IMR-90 (cell line): ENCODE measurements around the gene SLC25A33. TPM values are rescaled to one million over a fixed set of nuclear protein-coding genes. Genes with fewer than 3 reads are reported as not detected.

ENCODE experiments used
- ATAC-seq: fragments of 200-7000 bp; cut with Tn5 transposase; 2 replicates; pipeline ENCODE4 v1.9.1; 2020; ENCODE audit warnings: low read depth, mild to moderate bottlenecking, moderate library complexity
- BruUV-seq: library from RNA; stranded (reverse); fragments of 400-500 nt; replicated peaks from 2 replicates; lab custom pipeline; 2021; lab: Mats Ljungman, UMichigan
- CTCF ChIA-PET: fragments of 300-600 bp; formaldehyde crosslinking; extraction: SDS; loops from one replicate; lab custom pipeline; 2021; ENCODE audit warnings: antibody characterized with exemption; lab: Yijun Ruan, JAX
- POLR2A ChIA-PET: fragments of 300-600 bp; sonication (Branson Sonifier 250); formaldehyde crosslinking; loops from one replicate; lab custom pipeline; 2022; ENCODE audit warnings: antibody characterized with exemption; ENCODE audit not compliant: unreplicated experiment; lab: Charles Lee
- DNase-seq: peaks from one replicate; pipeline ENCODE4 v3.0.0; 2013
- H2AFZ ChIP-seq: replicated peaks from 2 replicates; pipeline ENCODE3; 2013; ENCODE audit warnings: low read length, mild to moderate bottlenecking; ENCODE audit not compliant: poor library complexity
- H2AK5ac ChIP-seq: 2 replicates; pipeline ENCODE4 v1.6.1; 2013; ENCODE audit warnings: low read depth, low read length, inconsistent platforms
- H2AK9ac ChIP-seq: replicated peaks from 2 replicates; pipeline ENCODE3; 2013; ENCODE audit warnings: mild to moderate bottlenecking, low read depth, low read length, moderate library complexity; ENCODE audit not compliant: poor library complexity
- H2BK120ac ChIP-seq: 2 replicates; pipeline ENCODE4 v1.6.1; 2013; ENCODE audit warnings: low read depth, low read length, inconsistent platforms
- H2BK15ac ChIP-seq: 3 replicates; pipeline ENCODE4 v1.6.1; 2013; ENCODE audit warnings: low read depth, low read length, inconsistent platforms
- H2BK20ac ChIP-seq: 2 replicates; pipeline ENCODE4 v1.6.1; 2013; ENCODE audit warnings: low read depth, mild to moderate bottlenecking, inconsistent platforms, low read length, moderate library complexity
- H2BK5ac ChIP-seq: 2 replicates; pipeline ENCODE4 v1.6.1; 2013; ENCODE audit warnings: mild to moderate bottlenecking, low read depth, low read length, inconsistent platforms; ENCODE audit not compliant: poor library complexity, severe bottlenecking
- H3K14ac ChIP-seq: replicated peaks from 2 replicates; pipeline ENCODE4 v1.6.1; 2013; ENCODE audit warnings: low read depth, low read length, inconsistent platforms
- H3K18ac ChIP-seq: 2 replicates; pipeline ENCODE4 v1.6.1; 2013; ENCODE audit warnings: low read depth, low read length, control low read depth
- H3K23ac ChIP-seq: 2 replicates; pipeline ENCODE4 v1.6.1; 2013; ENCODE audit warnings: low read depth, low read length, inconsistent platforms
- H3K27ac ChIP-seq: 2 replicates; pipeline ENCODE4 v1.5.1; 2013; ENCODE audit warnings: mild to moderate bottlenecking, control low read depth, low read length; ENCODE audit not compliant: insufficient read depth
- H3K27me3 ChIP-seq: 2 replicates; pipeline ENCODE4 v1.6.1; 2013; ENCODE audit warnings: low read length; ENCODE audit not compliant: control insufficient read depth, insufficient read depth
- H3K36me3 ChIP-seq: 2 replicates; pipeline ENCODE4 v1.6.1; 2013; ENCODE audit warnings: low read length, mixed read lengths; ENCODE audit not compliant: control insufficient read depth, insufficient read depth
- H3K4ac ChIP-seq: 2 replicates; pipeline ENCODE4 v1.6.1; 2013; ENCODE audit warnings: low read depth, low read length, inconsistent platforms
- H3K4me1 ChIP-seq: 2 replicates; pipeline ENCODE4 v1.6.1; 2013; ENCODE audit warnings: low read length, mixed read lengths; ENCODE audit not compliant: control insufficient read depth, insufficient read depth
- H3K4me2 ChIP-seq: 2 replicates; pipeline ENCODE4 v1.6.1; 2013; ENCODE audit warnings: low read depth, mild to moderate bottlenecking, control low read depth, low read length, moderate library complexity
- H3K4me3 ChIP-seq: 2 replicates; pipeline ENCODE4 v1.5.1; 2013; ENCODE audit warnings: low read depth, mild to moderate bottlenecking, control low read depth, low read length, moderate library complexity; ENCODE audit not compliant: insufficient read depth
- H3K56ac ChIP-seq: 2 replicates; pipeline ENCODE4 v1.6.1; 2013; ENCODE audit warnings: low read length, inconsistent platforms; ENCODE audit not compliant: insufficient read depth; ENCODE audit errors: extremely low read depth
- H3K79me1 ChIP-seq, 2 experiments: 2 replicates each; pipeline ENCODE4 v1.6.1; 2013; ENCODE audit warnings: low read length in 2 of 2, inconsistent platforms in 1 of 2, low read depth in 1 of 2
- H3K9ac ChIP-seq: 2 replicates; pipeline ENCODE4 v1.6.1; 2013; ENCODE audit warnings: low read depth, low read length, control low read depth
- H3K9me1 ChIP-seq: 2 replicates; pipeline ENCODE4 v1.6.1; 2013; ENCODE audit warnings: low read length, inconsistent platforms; ENCODE audit not compliant: insufficient read depth
- H3K9me3 ChIP-seq: 2 replicates; pipeline ENCODE4 v1.6.1; 2013; ENCODE audit warnings: low read length; ENCODE audit not compliant: control insufficient read depth, insufficient read depth
- H4K20me1 ChIP-seq: 2 replicates; pipeline ENCODE4 v1.6.1; 2013; ENCODE audit warnings: low read length, inconsistent platforms; ENCODE audit not compliant: insufficient read depth
- H4K5ac ChIP-seq: 2 replicates; pipeline ENCODE4 v1.6.1; 2013; ENCODE audit warnings: mild to moderate bottlenecking, low read depth, low read length, control low read depth
- H4K8ac ChIP-seq, 2 experiments: 2 replicates each; pipeline ENCODE4 v1.6.1; 2013; ENCODE audit warnings: low read depth in 2 of 2, low read length in 2 of 2, control low read depth in 1 of 2, inconsistent platforms in 1 of 2
- H4K91ac ChIP-seq: 2 replicates; pipeline ENCODE4 v1.6.1; 2013; ENCODE audit warnings: low read depth, low read length, inconsistent platforms; ENCODE audit not compliant: insufficient read depth
- BHLHE40 ChIP-seq: fragments of 150-350 bp; IDR thresholded peaks from 2 replicates; pipeline ENCODE4 v1.6.1; 2016; ENCODE audit warnings: mild to moderate bottlenecking, low read depth, low read length
- CEBPB ChIP-seq: IDR thresholded peaks from 2 replicates; pipeline ENCODE4 v1.6.1; 2012; ENCODE audit warnings: low read depth, low read length, improper control_type of control experiment
- CHD1 ChIP-seq: IDR thresholded peaks from 2 replicates; pipeline ENCODE4 v1.6.1; 2012; ENCODE audit warnings: low read depth, low read length, improper control_type of control experiment
- FOS ChIP-seq: fragments of 150-350 bp; IDR thresholded peaks from 2 replicates; pipeline ENCODE4 v1.6.1; 2016; ENCODE audit warnings: low read depth, low read length
- MAFK ChIP-seq: IDR thresholded peaks from 2 replicates; pipeline ENCODE4 v1.6.1; 2012; ENCODE audit warnings: low read depth, low read length, improper control_type of control experiment
- MAZ ChIP-seq: IDR thresholded peaks from 2 replicates; pipeline ENCODE4 v1.6.1; 2012; ENCODE audit warnings: low read depth, mild to moderate bottlenecking, low read length, improper control_type of control experiment, moderate library complexity, borderline replicate concordance
- MXI1 ChIP-seq: IDR thresholded peaks from 2 replicates; pipeline ENCODE4 v1.6.1; 2012; ENCODE audit warnings: low read depth, mild to moderate bottlenecking, low read length, moderate library complexity, borderline replicate concordance
- NFE2L2 ChIP-seq: fragments of 150-350 bp; IDR thresholded peaks from 2 replicates; pipeline ENCODE4 v1.6.1; 2016; ENCODE audit warnings: low read depth, mild to moderate bottlenecking, low read length
- POLR2A ChIP-seq: IDR thresholded peaks from 2 replicates; pipeline ENCODE4 v1.6.1; 2012; ENCODE audit warnings: mild to moderate bottlenecking, low read depth, low read length
- RAD21 ChIP-seq: IDR thresholded peaks from 2 replicates; pipeline ENCODE4 v1.6.1; 2012; ENCODE audit warnings: low read length, improper control_type of control experiment
- RCOR1 ChIP-seq: IDR thresholded peaks from 2 replicates; pipeline ENCODE4 v1.6.1; 2012; ENCODE audit warnings: mild to moderate bottlenecking, low read length, improper control_type of control experiment; ENCODE audit not compliant: insufficient replicate concordance
- RFX5 ChIP-seq: IDR thresholded peaks from 2 replicates; pipeline ENCODE4 v1.8.0; 2012; ENCODE audit warnings: low read depth, mild to moderate bottlenecking, low read length, moderate library complexity
- SMC3 ChIP-seq: fragments of 150-350 bp; IDR thresholded peaks from 2 replicates; pipeline ENCODE4 v1.6.1; 2016; ENCODE audit warnings: low read depth, mild to moderate bottlenecking, antibody characterized with exemption, low read length, moderate library complexity
- WGBS, 2 experiments: methylation state at CpG; one replicate each; pipeline versions ENCODE4 v1.1.5 to v1.1.7; 2013; ENCODE audit warnings: missing lambda C conversion rate in 2 of 2; ENCODE audit not compliant: insufficient read length in 1 of 2; ENCODE audit errors: extremely low coverage in 2 of 2; 5-methylcytosine and 5-hydroxymethylcytosine counted together
- dilution Hi-C: fragments of 300-500 bp; cut with HindIII; formaldehyde crosslinking; loops from one replicate; pipeline ENCODE4 v1.14.3; 2018; ENCODE audit warnings: low sequenced_read_pairs; ENCODE audit not compliant: unreplicated experiment
- in situ Hi-C: fragments of 300-500 bp; cut with MboI; formaldehyde crosslinking; loops from 3 replicates; pipeline ENCODE4 v1.14.3; 2019; ENCODE audit warnings: low sequenced_read_pairs, inconsistent platforms, mixed read lengths
- intact Hi-C: fragments of 100-400 bp; cut with micrococcal nuclease; formaldehyde crosslinking; loops from 2 replicates; pipeline ENCODE4 v1.10.0; 2022
- polyA plus RNA-seq, 3 experiments: library from polyadenylated mRNA; depleted of rRNA; stranded (reverse); fragments of >200 nt; gene quantifications; 2 replicates each; pipeline ENCODE4 v1.2.3, GENCODE V29; 2012; ENCODE audit warnings: low replicate concordance in 1 of 3
- total RNA-seq: library from RNA; depleted of rRNA; stranded (reverse); fragments of >200 nt; gene quantifications from 2 replicates; pipeline ENCODE4 v1.2.3, GENCODE V29; 2012
- TF ChIP-seq, protein P1 (sequence below): conservative IDR thresholded peaks from 2 replicates; pipeline ENCODE4 v1.5.1; 2012; ENCODE audit warnings: mild to moderate bottlenecking, low read depth, low read length, improper control_type of control experiment
- TF ChIP-seq, protein P2 (sequence below): fragments of 150-350 bp; IDR thresholded peaks from 2 replicates; pipeline ENCODE4 v1.6.1; 2016; ENCODE audit warnings: low read depth, mild to moderate bottlenecking, low read length, moderate library complexity, borderline replicate concordance
- TF ChIP-seq, protein P3 (sequence below): fragments of 150-350 bp; IDR thresholded peaks from 2 replicates; pipeline ENCODE4 v1.6.1; 2017; ENCODE audit warnings: mild to moderate bottlenecking, antibody characterized with exemption, low read length, low read depth

The SLC25A33 gene
- total and polyA plus RNA-seq, 2 of the 4 experiments (the other 2 are of a cell fraction) = 2.5 to 3.0 TPM

DNA sequence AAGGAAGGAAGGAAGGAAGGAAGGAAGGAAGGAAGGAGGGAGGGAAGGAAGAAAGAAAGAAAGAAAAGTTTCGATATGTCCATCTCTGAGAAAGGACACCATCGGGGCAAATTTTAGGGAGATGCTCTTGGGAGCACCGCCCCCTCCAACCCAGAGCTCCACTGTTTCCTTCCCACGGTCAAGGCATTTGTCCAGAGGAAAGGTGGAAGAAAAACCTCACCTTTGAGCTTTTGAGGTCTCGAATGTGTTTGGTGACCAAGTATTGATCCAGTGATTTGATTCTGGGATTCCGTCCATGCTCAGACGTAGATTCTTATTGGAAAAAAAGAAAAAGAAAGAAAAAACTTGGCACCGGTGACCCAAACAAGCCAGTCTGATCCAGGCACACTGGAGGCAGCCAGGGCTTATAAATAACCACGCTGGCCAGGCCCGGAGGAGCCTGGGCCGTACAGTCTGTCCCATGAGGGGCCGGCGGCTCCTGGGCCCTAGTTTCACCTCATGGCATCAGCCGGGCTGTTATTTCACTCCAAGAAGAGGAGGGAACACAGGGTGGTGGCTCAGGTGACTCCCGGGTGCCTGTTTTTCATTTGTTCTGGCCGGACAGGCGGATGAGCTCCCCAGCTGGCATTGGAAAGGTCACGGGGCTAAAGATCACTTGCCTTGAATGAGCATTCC is 36.1 kb upstream of the SLC25A33 start:
- Histone ChIP-seq H4K5ac (no peak overlapping the region), H3K56ac (no peak overlapping the region), H3K23ac (no peak overlapping the region), H3K4ac (no peak overlapping the region), H3K9me3 (no peaks in the 10 kb centered on the region), H4K91ac (no peak overlapping the region), H4K20me1 (no peaks in the 10 kb centered on the region), H2BK120ac (no peak overlapping the region), H3K27ac (no peak overlapping the region), H3K4me3 (no peak overlapping the region), H2AK5ac (no peak overlapping the region), H2BK5ac (no peak overlapping the region), H2BK20ac (no peak overlapping the region), H4K8ac (no peak overlapping the region), H2AK9ac (no peak overlapping the region), H3K4me2 (no peak overlapping the region), H2BK15ac (no peak overlapping the region), H3K79me1 (no peaks in the 10 kb centered on the region), H3K18ac (no peak overlapping the region), H3K9ac (no peak overlapping the region), H2AFZ (no peak overlapping the region), H3K14ac (no peak overlapping the region), H3K4me1 (no peaks in the 10 kb centered on the region), H3K27me3 (peaks cover 33% of the 10 kb centered on the region), H3K9me1 (no peaks in the 10 kb centered on the region), H3K36me3 (no peaks in the 10 kb centered on the region)
- in situ Hi-C loops = no loop called here
- dilution Hi-C loops = no loop called here
- no TSS peak for BruUV-seq
- WGBS, 2 experiments = 65% methylated on average over 7 of the region's 18 CpGs; no CpG with 5 or more reads in 1 of the 2 experiments
- intact Hi-C loops = no loop called here
- TF ChIP-seq MXI1 (no peak), CHD1 (no peak), RAD21 (no peak), MAZ (no peak), RFX5 (no peak), BHLHE40 (no peak), FOS (no peak), NFE2L2 (no peak), RCOR1 (no peak), POLR2A (no peak), SMC3 (no peak), CEBPB (no peak), MAFK (no peak)
- TF ChIP-seq, protein P1, sequence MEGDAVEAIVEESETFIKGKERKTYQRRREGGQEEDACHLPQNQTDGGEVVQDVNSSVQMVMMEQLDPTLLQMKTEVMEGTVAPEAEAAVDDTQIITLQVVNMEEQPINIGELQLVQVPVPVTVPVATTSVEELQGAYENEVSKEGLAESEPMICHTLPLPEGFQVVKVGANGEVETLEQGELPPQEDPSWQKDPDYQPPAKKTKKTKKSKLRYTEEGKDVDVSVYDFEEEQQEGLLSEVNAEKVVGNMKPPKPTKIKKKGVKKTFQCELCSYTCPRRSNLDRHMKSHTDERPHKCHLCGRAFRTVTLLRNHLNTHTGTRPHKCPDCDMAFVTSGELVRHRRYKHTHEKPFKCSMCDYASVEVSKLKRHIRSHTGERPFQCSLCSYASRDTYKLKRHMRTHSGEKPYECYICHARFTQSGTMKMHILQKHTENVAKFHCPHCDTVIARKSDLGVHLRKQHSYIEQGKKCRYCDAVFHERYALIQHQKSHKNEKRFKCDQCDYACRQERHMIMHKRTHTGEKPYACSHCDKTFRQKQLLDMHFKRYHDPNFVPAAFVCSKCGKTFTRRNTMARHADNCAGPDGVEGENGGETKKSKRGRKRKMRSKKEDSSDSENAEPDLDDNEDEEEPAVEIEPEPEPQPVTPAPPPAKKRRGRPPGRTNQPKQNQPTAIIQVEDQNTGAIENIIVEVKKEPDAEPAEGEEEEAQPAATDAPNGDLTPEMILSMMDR = no peak
- TF ChIP-seq, protein P2, sequence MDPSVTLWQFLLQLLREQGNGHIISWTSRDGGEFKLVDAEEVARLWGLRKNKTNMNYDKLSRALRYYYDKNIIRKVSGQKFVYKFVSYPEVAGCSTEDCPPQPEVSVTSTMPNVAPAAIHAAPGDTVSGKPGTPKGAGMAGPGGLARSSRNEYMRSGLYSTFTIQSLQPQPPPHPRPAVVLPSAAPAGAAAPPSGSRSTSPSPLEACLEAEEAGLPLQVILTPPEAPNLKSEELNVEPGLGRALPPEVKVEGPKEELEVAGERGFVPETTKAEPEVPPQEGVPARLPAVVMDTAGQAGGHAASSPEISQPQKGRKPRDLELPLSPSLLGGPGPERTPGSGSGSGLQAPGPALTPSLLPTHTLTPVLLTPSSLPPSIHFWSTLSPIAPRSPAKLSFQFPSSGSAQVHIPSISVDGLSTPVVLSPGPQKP = no peak
- TF ChIP-seq, protein P3, sequence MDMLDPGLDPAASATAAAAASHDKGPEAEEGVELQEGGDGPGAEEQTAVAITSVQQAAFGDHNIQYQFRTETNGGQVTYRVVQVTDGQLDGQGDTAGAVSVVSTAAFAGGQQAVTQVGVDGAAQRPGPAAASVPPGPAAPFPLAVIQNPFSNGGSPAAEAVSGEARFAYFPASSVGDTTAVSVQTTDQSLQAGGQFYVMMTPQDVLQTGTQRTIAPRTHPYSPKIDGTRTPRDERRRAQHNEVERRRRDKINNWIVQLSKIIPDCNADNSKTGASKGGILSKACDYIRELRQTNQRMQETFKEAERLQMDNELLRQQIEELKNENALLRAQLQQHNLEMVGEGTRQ = no peak
- no peak for DNase-seq
- POLR2A ChIA-PET = interaction anchor here (0.6 kb wide), 1 partner anchor 28 kb away, joined by 3 read pairs; no protein-coding TSS in a partner anchor
- CTCF ChIA-PET = no interaction called here
- ATAC-seq = no peak
